GM21786 (cell line): ENCODE results near the gene PTPRC.

Experiments used
- ATAC-seq: cut with Tn5 transposase; IDR thresholded peaks from one replicate; pipeline ENCODE4 v1.9.1; 2021; ENCODE audit not compliant: unreplicated experiment

PTPRC gene

DNA sequence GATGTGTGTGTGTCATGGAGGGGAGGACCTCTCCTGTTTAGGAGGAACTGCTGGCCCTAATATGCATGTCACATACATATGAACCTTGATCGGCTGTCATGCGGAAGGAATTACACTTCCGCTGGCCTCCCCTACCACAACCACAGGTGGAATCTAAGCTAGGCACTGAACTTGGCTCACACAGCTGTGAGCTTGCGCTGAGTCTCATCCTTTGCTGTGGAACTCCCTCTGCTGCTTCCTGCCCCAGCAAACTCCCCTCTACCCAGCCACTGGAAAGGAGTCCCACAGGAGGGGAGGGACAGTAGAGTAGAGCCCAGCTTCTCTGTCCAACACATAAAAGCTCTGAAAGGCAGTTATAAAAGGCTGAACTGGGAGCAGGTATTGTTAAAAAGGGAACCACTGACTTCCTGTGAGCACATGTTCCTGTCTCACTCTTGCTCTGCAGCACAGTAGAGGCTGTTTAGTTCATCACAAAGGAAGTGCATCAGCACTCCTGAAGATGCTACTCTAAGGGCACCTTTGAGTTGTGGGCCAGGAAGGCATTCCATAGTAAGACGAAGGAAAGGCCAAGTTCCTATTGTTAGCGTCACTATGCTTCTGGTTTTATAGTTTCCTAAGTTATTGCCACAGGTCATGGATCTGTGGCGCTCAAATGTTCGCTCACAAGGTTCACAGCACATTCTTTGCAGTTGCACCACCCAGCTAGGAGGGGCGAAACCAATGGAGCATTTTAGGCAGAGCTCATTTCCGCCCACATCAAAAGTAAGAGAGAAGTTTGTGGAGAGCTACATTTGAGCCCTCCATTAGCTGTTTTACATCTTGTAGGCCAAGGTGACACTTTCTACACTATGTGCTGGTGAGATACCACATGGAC lies 17.7 kb upstream of the PTPRC start:
- ATAC-seq: peak; percentile 66

DNA sequence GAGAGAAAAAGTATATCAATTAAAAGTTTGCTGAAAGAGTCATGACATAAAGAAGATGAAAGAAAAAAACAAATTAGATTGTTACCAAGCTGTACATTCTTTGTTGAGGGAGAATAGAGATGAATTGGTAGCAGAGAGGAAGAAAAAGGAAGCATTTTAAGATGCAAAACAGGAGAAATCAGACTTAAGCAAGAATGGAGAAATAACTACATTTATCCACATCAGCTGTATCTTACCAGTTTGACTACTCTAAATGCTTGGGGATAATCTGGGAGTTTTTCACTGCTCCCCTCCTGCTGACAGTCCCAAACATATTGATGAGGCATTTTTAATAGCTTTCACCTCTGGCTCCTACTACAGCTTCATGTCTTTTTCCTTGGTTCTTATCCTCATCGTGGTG lies 16.8 kb upstream of the PTPRC start:
- ATAC-seq: no peak

DNA sequence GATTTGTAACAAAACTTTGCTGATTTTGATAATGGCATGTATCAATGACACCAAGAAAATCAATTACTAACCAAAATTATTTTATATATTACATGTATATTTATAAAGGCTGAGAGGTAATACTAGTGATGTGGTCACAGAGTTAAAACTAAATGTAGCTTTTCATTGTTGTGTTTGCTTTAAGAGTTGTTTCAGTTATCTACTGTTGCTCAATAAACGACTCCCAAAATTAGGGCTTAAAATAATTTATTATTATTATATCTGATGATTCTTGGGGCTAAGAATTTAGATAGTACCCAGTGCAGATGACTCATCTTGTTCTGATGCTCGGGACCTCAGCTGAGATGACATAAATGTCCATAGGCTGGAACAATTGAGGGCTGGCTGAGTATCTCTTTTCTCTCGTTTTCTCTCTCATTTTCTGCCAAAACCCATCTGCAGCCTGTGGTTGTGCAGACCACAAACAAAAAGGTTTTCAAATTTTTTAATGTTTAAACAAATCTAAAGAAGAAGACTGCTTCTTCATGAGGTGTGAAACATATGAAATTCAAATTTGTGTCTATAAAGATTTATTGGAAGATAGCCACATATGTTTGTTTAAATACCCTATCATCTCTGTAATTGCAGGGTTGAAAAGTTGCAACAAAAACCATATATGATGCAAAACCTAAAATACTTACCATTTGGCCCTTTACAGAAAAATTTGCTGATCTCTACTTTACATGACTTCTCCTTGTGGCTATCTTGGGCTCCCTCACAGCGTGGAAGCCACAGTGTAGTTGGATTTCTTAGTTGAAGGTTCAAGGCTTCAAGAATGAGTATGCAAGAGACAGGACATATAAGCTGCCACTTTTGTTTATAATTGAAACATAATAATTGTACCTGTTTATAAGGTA lies 14.8 kb upstream of the PTPRC start:
- ATAC-seq: peak; percentile 23

DNA sequence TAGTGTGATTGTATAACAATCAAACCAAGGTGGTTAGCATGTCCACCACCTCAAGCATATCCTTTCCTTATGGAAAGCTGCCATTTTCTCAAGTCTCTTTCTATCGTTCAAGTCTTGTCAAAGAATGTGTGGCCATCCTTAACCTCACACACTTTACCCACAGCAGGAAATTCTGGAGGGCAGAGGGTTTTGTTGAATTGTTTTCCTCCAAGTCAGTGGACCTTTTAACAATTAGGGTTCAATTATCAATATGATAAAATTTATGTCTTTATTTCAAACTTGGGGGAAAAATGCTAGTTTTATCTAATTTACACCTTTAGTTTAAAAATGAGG lies 14.2 kb upstream of the PTPRC start:
- no peak for ATAC-seq

GRCh38 chr1:198627436-198628066 lies 11.3 kb upstream of the PTPRC start:
- no peak for ATAC-seq

DNA sequence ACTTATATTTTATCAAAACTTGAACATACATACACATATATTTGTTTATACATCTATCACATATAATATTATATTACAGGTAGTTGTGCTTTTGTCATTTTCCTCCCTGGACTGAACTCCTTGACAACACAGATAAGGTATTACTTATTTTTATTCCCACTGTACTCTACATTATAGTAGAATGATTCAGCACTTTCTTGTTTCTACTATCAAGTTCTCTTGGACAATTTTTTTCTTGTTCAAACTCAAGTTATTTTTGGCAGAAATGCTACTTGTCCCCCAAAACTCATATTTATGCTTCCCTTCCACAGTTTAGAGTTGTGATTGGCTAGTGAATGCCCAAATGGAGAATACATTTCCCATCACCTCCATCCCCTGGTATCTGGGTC lies 10.8 kb upstream of the PTPRC start:
- ATAC-seq: no peak

DNA sequence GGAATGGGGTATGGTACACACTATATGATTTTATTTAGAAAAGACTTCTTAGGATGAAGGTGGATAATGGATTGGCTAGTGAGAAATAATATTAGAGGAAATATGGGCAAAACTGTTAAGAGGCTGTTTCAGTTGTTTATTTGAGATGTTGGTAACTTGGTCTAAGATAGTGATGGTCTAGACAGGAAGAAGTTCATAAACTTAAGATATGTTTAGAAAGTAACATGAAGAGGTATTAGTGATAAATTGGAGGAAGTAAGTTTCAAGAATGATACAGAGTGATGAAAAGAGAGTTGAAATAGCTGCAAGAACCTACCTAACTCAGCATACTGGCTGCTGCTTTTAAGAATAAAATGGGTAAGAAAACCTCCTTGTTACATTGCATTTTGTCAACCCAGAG lies 9.2 kb upstream of the PTPRC start:
- ATAC-seq: no peak

DNA sequence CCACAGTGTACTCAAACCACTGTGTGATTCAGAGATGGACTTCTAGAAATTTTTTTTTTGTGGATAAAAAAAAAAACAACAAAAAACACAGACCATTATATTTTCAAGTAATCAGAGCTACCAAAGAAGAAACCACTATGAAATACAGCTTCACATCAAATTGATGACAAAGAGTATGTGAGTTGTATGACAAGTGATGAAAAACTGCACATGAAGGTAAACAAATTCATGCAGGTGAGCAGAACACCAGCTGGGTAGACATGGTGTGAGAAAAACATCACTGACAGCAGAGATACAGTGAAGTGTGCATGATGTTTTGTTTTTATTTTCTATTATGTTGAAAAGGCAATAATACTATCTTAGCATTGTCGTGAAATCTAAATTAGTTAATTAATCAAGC lies 8.0 kb upstream of the PTPRC start:
- no peak for ATAC-seq

DNA sequence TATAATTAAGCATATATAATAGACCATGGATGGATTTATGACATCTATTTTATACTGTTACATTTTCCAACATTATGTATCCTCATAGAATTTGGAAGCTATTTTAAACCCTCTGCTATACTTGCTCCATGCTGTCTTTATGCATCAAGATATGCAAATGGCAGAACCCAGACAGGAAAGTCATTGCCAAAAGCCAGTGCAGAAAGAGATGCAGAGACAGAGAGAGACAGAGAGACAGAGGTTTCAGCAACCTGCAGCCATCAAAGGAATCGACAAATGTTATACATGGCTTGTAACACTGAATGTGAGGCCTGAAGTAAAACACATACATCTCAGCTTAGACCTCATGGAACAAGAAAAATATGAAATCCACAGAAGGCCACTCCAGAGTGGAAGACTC lies 7.5 kb upstream of the PTPRC start:
- ATAC-seq: no peak

DNA sequence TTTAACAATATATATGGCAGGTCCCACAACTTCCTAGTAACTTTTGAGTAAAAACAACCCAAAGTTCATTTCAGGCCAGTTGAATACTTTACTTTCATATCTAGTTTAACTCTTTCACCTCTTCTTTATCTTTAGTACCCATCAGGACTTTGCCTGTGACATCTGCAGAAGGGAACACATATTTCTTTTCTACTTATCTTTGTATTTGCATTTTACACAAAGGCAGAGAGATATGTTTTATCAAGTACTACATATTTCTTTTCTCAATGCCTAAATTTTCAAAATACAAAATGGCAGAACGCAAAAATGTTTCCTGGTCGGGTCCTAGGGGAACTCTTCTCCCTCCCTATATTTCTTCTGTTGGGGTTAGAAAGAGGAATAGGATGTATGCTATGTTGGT lies 6.8 kb upstream of the PTPRC start:
- no peak for ATAC-seq

DNA sequence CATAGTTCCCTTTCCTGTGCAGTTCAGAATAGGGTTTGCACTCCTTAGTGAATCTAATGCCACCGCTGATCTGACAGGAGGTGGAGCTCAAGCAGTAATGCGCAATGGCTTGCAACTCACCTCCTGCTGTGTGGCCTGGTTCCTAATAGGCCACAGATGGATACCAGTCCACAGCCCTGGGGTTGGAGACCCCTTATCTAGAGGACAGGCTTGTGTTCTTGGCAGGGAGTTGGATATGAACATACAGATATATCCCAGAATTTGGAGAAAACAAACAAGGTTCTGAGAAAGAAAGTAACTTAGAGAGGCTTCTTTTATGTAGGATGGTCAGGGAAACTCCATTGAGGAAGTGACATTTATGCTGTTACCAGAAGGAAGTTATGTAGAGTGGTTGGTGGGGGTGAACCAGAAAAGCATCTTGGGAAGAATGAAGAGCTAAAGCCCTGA lies 5.1 kb upstream of the PTPRC start:
- no peak for ATAC-seq

GRCh38 chr1:198635964-198636363 lies 2.9 kb upstream of the PTPRC start:
- ATAC-seq: no peak

DNA sequence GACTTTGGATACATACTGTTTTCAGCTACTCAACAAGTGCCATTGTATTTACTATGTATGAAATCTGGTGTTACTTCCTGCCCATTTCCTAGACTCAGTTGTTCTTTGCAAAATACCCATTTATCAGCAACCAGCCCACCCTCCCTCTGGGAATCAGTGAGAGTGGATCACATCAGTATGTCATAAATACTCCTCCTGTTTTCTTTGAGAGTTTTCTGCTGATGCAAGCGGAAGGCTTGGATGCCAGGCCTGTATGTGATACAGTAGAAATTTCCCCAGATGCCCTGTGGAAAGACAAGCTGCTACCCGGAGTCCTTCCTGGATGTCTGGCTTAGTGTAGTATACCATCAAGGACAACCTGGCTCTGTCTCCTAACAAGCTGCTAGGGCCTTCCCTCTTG lies 2.4 kb upstream of the PTPRC start:
- no peak for ATAC-seq

GRCh38 chr1:198637157-198637556 lies 1.7 kb upstream of the PTPRC start:
- no peak for ATAC-seq

- ATAC-seq: no peak
These were observed 863 bp upstream of the PTPRC start for GRCh38 chr1:198637916-198638437.

DNA sequence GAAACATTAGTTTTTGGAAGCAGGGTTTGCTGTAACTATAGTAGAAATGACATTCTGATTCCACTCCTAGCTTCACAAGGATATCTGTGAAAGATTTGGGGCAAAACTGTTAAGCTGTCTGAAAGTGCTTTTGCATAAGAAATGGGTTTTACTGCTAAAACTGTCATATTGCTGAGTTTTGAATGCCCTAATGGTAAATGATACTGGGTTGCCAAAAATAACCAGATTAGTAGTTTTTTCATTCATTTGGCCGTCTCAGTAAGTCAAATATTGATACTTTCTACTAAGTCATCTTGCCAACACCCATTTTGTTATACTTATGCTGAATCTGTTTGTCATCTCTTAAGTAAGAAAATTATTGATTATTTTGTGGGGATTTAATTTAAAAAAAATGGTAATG lies 399 bp upstream of the PTPRC start:
- peak; percentile 14 for ATAC-seq

- ATAC-seq: no peak
These were observed 867 bp downstream of the PTPRC start for GRCh38 chr1:198639671-198640143.

GRCh38 chr1:198640174-198640573 lies 1.3 kb downstream of the PTPRC start:
- ATAC-seq: no peak

- peak; percentile 53 for ATAC-seq
These were observed 2.7 kb downstream of the PTPRC start for GRCh38 chr1:198641501-198641900.

DNA sequence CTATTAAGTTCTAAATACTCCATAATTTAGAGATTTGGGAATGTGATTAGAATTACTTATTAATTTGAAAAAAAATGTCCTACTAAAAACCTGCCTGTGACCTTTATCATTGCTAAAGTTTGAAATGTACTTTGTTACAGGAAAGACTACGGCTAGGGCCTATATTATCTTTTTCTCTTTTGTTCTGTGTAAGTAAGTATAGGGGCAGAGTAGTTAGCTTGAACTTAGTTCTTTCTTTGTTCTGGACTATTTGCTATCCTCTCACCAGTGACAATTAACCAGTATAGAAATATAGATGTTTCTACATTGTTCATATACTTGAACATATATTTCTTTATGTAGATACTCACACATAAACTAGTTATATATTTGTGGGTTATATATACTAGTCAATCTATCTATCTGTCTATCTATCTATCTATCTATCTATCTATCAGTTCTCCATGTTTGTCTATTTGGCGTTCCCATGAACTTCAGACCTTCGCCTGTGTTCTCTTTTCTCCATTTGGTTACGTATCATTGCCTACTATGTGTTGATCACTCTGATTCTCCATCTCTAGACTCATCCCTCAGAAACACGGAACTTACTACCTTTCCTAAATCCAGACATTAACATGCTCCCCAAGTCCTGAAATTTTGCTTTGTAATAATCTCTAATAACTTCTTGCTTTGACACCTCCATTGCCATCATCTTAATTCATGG lies 3.3 kb downstream of the PTPRC start:
- no peak for ATAC-seq

GRCh38 chr1:198642983-198643382 lies 4.1 kb downstream of the PTPRC start:
- ATAC-seq: no peak
